Mesendoderm (in vitro differentiated cells): Measurements from ENCODE around the gene LRRC8B.

Source experiments
- DNase-seq: peaks from one replicate; pipeline ENCODE4 v3.0.0; 2013
- H2AK5ac ChIP-seq: 2 replicates; pipeline ENCODE4 v1.6.1; 2013; ENCODE audit warnings: low read length, inconsistent platforms
- H2BK120ac ChIP-seq: 2 replicates; pipeline ENCODE4 v1.6.1; 2013; ENCODE audit warnings: low read depth, mild to moderate bottlenecking, low read length, moderate library complexity, mixed read lengths
- H2BK15ac ChIP-seq: replicated peaks from 2 replicates; pipeline ENCODE4 v1.6.1; 2013; ENCODE audit warnings: low read depth, mild to moderate bottlenecking, moderate library complexity
- H2BK5ac ChIP-seq: 2 replicates; pipeline ENCODE4 v1.6.1; 2013; ENCODE audit warnings: low read length, inconsistent platforms
- H3K18ac ChIP-seq: 2 replicates; pipeline ENCODE4 v1.6.1; 2013; ENCODE audit warnings: mild to moderate bottlenecking, low read length, mixed read lengths
- H3K23ac ChIP-seq: one replicate; pipeline ENCODE4 v1.6.1; 2013; ENCODE audit warnings: low read length
- H3K27ac ChIP-seq: 2 replicates; pipeline ENCODE4 v1.5.1; 2013; ENCODE audit warnings: low read depth, mild to moderate bottlenecking, inconsistent platforms, low read length, moderate library complexity
- H3K27me3 ChIP-seq: 2 replicates; pipeline ENCODE4 v1.6.1; 2013; ENCODE audit warnings: low read length, control low read depth, mild to moderate bottlenecking, inconsistent platforms; ENCODE audit not compliant: insufficient read depth, poor library complexity
- H3K36me3 ChIP-seq: 2 replicates; pipeline ENCODE4 v1.6.1; 2013; ENCODE audit warnings: low read length, inconsistent platforms; ENCODE audit not compliant: control insufficient read depth, insufficient read depth
- H3K4ac ChIP-seq: one replicate; pipeline ENCODE4 v1.6.1; 2013; ENCODE audit warnings: low read depth, mild to moderate bottlenecking, low read length, moderate library complexity
- H3K4me1 ChIP-seq: 2 replicates; pipeline ENCODE4 v1.6.1; 2013; ENCODE audit warnings: low read depth, low read length, inconsistent platforms; ENCODE audit not compliant: control insufficient read depth
- H3K4me2 ChIP-seq: 2 replicates; pipeline ENCODE4 v1.6.1; 2013; ENCODE audit warnings: low read length
- H3K4me3 ChIP-seq: 2 replicates; pipeline ENCODE4 v1.5.1; 2013; ENCODE audit warnings: mild to moderate bottlenecking, low read length
- H3K56ac ChIP-seq: one replicate; pipeline ENCODE4 v1.6.1; 2013; ENCODE audit warnings: low read length
- H3K79me1 ChIP-seq: 2 replicates; pipeline ENCODE4 v1.6.1; 2013; ENCODE audit warnings: low read length, inconsistent platforms
- H3K79me2 ChIP-seq: 2 replicates; pipeline ENCODE4 v1.6.1; 2013; ENCODE audit warnings: mild to moderate bottlenecking, low read length; ENCODE audit not compliant: control insufficient read depth, insufficient read depth
- H3K9ac ChIP-seq: 2 replicates; pipeline ENCODE4 v1.6.1; 2013; ENCODE audit warnings: low read length, inconsistent platforms
- H4K5ac ChIP-seq: one replicate; pipeline ENCODE4 v1.6.1; 2013; ENCODE audit warnings: low read length
- H4K8ac ChIP-seq: one replicate; pipeline ENCODE4 v1.6.1; 2013; ENCODE audit warnings: low read depth, mild to moderate bottlenecking, control low read depth, low read length, moderate library complexity
- WGBS: extraction: QIAGEN DNeasy Blood & Tissue Kit; methylation state at CpG from one replicate; pipeline ENCODE4 v1.1.7; 2013; ENCODE audit warnings: low lambda C conversion rate, missing lambda C conversion rate; ENCODE audit not compliant: insufficient coverage; ENCODE audit errors: extremely low coverage; 5-methylcytosine and 5-hydroxymethylcytosine counted together

Gene LRRC8B

DNA sequence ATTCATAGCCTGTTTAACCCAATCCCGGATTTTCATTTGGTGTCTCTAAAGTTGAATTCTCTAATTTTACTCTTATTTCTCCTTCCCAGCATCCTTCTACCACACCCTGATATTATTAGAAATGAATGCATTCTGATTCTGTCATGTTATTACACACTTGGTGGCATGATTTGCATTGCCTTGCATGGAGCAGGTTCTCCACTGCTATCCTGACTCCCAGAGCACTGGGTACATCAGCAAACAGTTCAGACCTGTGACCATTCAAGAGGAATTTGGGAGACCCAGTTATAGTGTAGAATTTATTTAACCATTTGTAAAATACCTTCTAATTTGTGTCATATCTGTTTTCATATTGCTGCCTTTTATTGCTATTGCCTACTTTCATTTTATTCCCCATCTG is 2.6 kb downstream of the LRRC8B start:
- WGBS, result no CpG with 5 or more reads among the region's 1 CpG
- no peaks in the 10 kb centered on the region for H3K27me3 ChIP-seq
- H3K56ac ChIP-seq, result no peak overlapping the region
- no peak overlapping the region for H4K8ac ChIP-seq
- H3K9ac ChIP-seq, result no peak overlapping the region
- no peak overlapping the region for H3K23ac ChIP-seq
- H2BK5ac ChIP-seq, result no peak overlapping the region
- no peak overlapping the region for H2BK15ac ChIP-seq
- no peak overlapping the region for H3K4me3 ChIP-seq
- no peaks in the 10 kb centered on the region for H3K36me3 ChIP-seq
- H3K79me1 ChIP-seq, result peaks cover 11% of the 10 kb centered on the region
- no peak overlapping the region for H4K5ac ChIP-seq
- no peak overlapping the region for H2BK120ac ChIP-seq
- H3K4me1 ChIP-seq, result peaks cover 7% of the 10 kb centered on the region
- H3K4ac ChIP-seq, result no peak overlapping the region
- H3K18ac ChIP-seq, result no peak overlapping the region
- no peak for DNase-seq
- no peak overlapping the region for H3K4me2 ChIP-seq
- peaks cover 22% of the 10 kb centered on the region for H3K79me2 ChIP-seq
- no peak overlapping the region for H2AK5ac ChIP-seq
- H3K27ac ChIP-seq, result no peak overlapping the region

- Histone ChIP-seq H3K4me1 (peaks cover 7% of the 10 kb centered on the region), H2BK15ac (no peak overlapping the region), H3K4me2 (no peak overlapping the region), H2BK5ac (no peak overlapping the region), H2BK120ac (no peak overlapping the region), H3K27me3 (no peaks in the 10 kb centered on the region), H3K79me1 (peaks cover 11% of the 10 kb centered on the region), H2AK5ac (no peak overlapping the region), H3K23ac (no peak overlapping the region), H4K8ac (no peak overlapping the region), H3K27ac (no peak overlapping the region), H3K56ac (no peak overlapping the region), H3K36me3 (no peaks in the 10 kb centered on the region), H3K4ac (no peak overlapping the region), H3K79me2 (peaks cover 27% of the 10 kb centered on the region), H4K5ac (no peak overlapping the region), H3K18ac (no peak overlapping the region), H3K9ac (no peak overlapping the region), H3K4me3 (no peak overlapping the region)
- DNase-seq, result no peak
- WGBS, result no CpG with 5 or more reads among the region's 2 CpGs
Observed at GRCh38 chr1:89527750-89528381, 3.2 kb downstream of the LRRC8B start.

DNA sequence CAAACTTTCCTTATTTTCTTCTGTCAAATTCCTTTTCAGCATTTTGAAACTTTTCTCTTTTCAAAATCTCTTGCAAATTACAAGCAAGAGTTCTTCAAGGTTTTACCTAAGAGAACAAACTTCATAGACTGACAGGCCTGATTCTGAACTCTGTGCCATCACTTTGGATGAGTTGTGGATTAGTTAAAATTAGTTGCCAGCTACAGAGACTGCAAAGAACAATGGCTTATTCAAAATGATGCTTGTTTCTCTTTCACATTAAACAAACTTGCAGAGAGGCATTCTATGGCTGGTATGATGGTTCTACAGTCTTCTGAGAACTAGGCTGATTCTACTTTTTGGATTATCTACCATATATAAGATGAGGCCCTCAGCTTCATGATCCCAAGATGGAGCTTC is 3.8 kb downstream of the LRRC8B start:
- no peak overlapping the region for H3K9ac ChIP-seq
- no peak for DNase-seq
- H2BK5ac ChIP-seq, result no peak overlapping the region
- no peaks in the 10 kb centered on the region for H3K36me3 ChIP-seq
- peaks cover 14% of the 10 kb centered on the region for H3K79me1 ChIP-seq
- H3K4me3 ChIP-seq, result no peak overlapping the region
- H3K4ac ChIP-seq, result no peak overlapping the region
- H3K79me2 ChIP-seq, result peaks cover 32% of the 10 kb centered on the region
- no peak overlapping the region for H3K56ac ChIP-seq
- no peak overlapping the region for H3K27ac ChIP-seq
- no peak overlapping the region for H2BK15ac ChIP-seq
- H3K27me3 ChIP-seq, result no peaks in the 10 kb centered on the region
- H2BK120ac ChIP-seq, result no peak overlapping the region
- no peak overlapping the region for H2AK5ac ChIP-seq
- H3K4me2 ChIP-seq, result no peak overlapping the region
- no peak overlapping the region for H4K5ac ChIP-seq
- peaks cover 10% of the 10 kb centered on the region for H3K4me1 ChIP-seq
- H3K23ac ChIP-seq, result no peak overlapping the region
- no peak overlapping the region for H4K8ac ChIP-seq
- H3K18ac ChIP-seq, result no peak overlapping the region

DNA sequence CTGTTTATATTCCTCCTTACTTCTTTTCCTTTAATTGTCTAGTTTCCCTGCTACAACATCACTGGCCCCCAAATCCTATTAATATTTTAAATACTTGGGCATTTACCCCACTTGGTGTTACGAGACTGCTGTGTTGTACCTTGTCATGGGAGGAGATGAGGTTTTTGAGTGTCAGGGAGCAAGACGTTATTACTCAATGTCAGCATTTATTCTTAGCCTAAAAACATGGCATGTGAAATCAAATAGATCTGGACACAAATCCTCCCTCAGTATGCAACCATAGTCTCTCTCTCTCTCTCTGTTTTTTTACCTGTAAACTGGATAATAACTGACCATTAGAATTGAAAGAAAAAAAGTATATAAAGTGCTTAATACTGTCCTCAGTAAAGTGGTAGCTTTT is 4.6 kb downstream of the LRRC8B start:
- H4K8ac ChIP-seq, result no peak overlapping the region
- no CpG with 5 or more reads among the region's 2 CpGs for WGBS
- H3K18ac ChIP-seq, result no peak overlapping the region
- H3K4me1 ChIP-seq, result peaks cover 6% of the 10 kb centered on the region
- H3K79me2 ChIP-seq, result peaks cover 35% of the 10 kb centered on the region
- peaks cover 15% of the 10 kb centered on the region for H3K79me1 ChIP-seq
- no peak overlapping the region for H2BK5ac ChIP-seq
- no peak overlapping the region for H2BK15ac ChIP-seq
- H3K4ac ChIP-seq, result no peak overlapping the region
- no peaks in the 10 kb centered on the region for H3K27me3 ChIP-seq
- H3K9ac ChIP-seq, result no peak overlapping the region
- H2AK5ac ChIP-seq, result no peak overlapping the region
- no peaks in the 10 kb centered on the region for H3K36me3 ChIP-seq
- H3K23ac ChIP-seq, result no peak overlapping the region
- H3K4me2 ChIP-seq, result no peak overlapping the region
- H3K27ac ChIP-seq, result no peak overlapping the region
- no peak overlapping the region for H3K4me3 ChIP-seq
- no peak overlapping the region for H4K5ac ChIP-seq
- DNase-seq, result no peak
- no peak overlapping the region for H2BK120ac ChIP-seq
- H3K56ac ChIP-seq, result no peak overlapping the region

- H3K79me1 ChIP-seq, result peaks cover 17% of the 10 kb centered on the region
- H3K36me3 ChIP-seq, result no peaks in the 10 kb centered on the region
- no peak overlapping the region for H2BK15ac ChIP-seq
- no peak overlapping the region for H3K18ac ChIP-seq
- H2BK120ac ChIP-seq, result no peak overlapping the region
- DNase-seq, result peak; percentile 40
- H3K56ac ChIP-seq, result no peak overlapping the region
- H3K79me2 ChIP-seq, result peaks cover 32% of the 10 kb centered on the region
- no peak overlapping the region for H3K23ac ChIP-seq
- no peak overlapping the region for H3K4me2 ChIP-seq
- peaks cover 6% of the 10 kb centered on the region for H3K4me1 ChIP-seq
- no CpG with 5 or more reads among the region's 8 CpGs for WGBS
- H3K27ac ChIP-seq, result no peak overlapping the region
- H3K9ac ChIP-seq, result no peak overlapping the region
- H4K8ac ChIP-seq, result no peak overlapping the region
- H4K5ac ChIP-seq, result no peak overlapping the region
- no peak overlapping the region for H3K4me3 ChIP-seq
- H3K27me3 ChIP-seq, result no peaks in the 10 kb centered on the region
- no peak overlapping the region for H2AK5ac ChIP-seq
- H2BK5ac ChIP-seq, result no peak overlapping the region
- no peak overlapping the region for H3K4ac ChIP-seq
Observed at GRCh38 chr1:89530444-89531089, 5.9 kb downstream of the LRRC8B start.
